ENCODE measurements around the gene PHF23.

- TF ChIP-seq CTCF (IDR thresholded peaks at IDR 0.05) (no peak), POLR2A (IDR thresholded peaks at IDR 0.05) (no peak)
Observed at GRCh38 chr17:7207120-7208001, 31.9 kb downstream of the PHF23 start.
